Psoas muscle (tissue), 8 donors: ENCODE data around the gene KAZN. TPM values are rescaled to one million over a fixed set of nuclear protein-coding genes. Genes with fewer than 3 reads are reported as not detected.

Experiments used
- ATAC-seq, 4 donors: fragments of 200-7000 bp; cut with Tn5 transposase; one replicate each; pipeline ENCODE4 v1.9.1; 2020; ENCODE audit warnings: moderate library complexity in 3 of 4, mild to moderate bottlenecking in 2 of 4
- DNase-seq, 2 donors: peaks; one replicate each; pipeline ENCODE4 v3.0.0-alpha.2; 2020
- H3K27ac ChIP-seq: fragments of 200-600 bp; one replicate; pipeline ENCODE4 v1.8.0; 2022
- H3K27me3 ChIP-seq, 3 donors: fragments of 200-600 bp in 1 of 3; one replicate each; pipeline versions ENCODE4 v1.6.1 to v1.8.0; 2013 to 2022; ENCODE audit warnings: low read length in 2 of 3, mild to moderate bottlenecking in 2 of 3, moderate library complexity in 1 of 3; ENCODE audit not compliant: insufficient read depth in 3 of 3
- H3K36me3 ChIP-seq, 2 donors: fragments of 200-600 bp in 1 of 2; one replicate each; pipeline versions ENCODE4 v1.6.1 to v1.8.0; 2013 to 2022; ENCODE audit warnings: low read depth in 1 of 2, mild to moderate bottlenecking in 1 of 2, moderate library complexity in 1 of 2; ENCODE audit not compliant: insufficient read depth in 1 of 2
- H3K4me1 ChIP-seq: fragments of 200-600 bp; one replicate; pipeline ENCODE4 v1.8.0; 2022
- H3K4me3 ChIP-seq: fragments of 200-600 bp; one replicate; pipeline ENCODE4 v1.8.0; 2022; ENCODE audit warnings: mild to moderate bottlenecking
- H3K9me3 ChIP-seq: fragments of 200-600 bp; one replicate; pipeline ENCODE4 v1.8.0; 2022
- WGBS, 3 donors: extraction: QIAGEN DNeasy Blood & Tissue Kit; methylation state at CpG; one replicate each; pipeline versions ENCODE4 v1.1.6 to v1.1.7; 2013; 5-methylcytosine and 5-hydroxymethylcytosine counted together
- intact Hi-C, 2 donors: fragments of 100-400 bp; cut with DNase I; formaldehyde crosslinking; loops; one replicate each; pipeline versions ENCODE4 v1.11.0 to v1.14.2; 2022
- polyA plus RNA-seq, 3 donors: library from polyadenylated mRNA; stranded (reverse); fragments of 200-250 nt; gene quantifications; one replicate each; pipeline ENCODE4 v1.2.3, GENCODE V29; 2013
- total RNA-seq, 4 donors: library from RNA; stranded (reverse); fragmentation: NEBNext Ultra II Directional in 2 of 4; extraction: Animal tissue kit (Norgen Biotek cat#: 25700) in 2 of 4; gene quantifications; one replicate each; pipeline versions ENCODE4 v1.2.1 to v1.2.4, GENCODE V29; 2021 to 2023
- TF ChIP-seq, protein P1 (sequence below): fragments of 200-600 bp; IDR thresholded peaks from one replicate; pipeline ENCODE4 v1.8.0; 2022; ENCODE audit warnings: antibody characterized with exemption
- donor health status: healthy with polysubstance abuse.
- donor health status: DM: no; HTN: no; CAD: no; lungs with moderate emphysema.
- donor health status: Bipolar disorder and iron deficiency.
- donor health status: healthy.
- donor health status: DM: yes; HTN: yes; CAD: no.
- donor health status: DM: no; HTN: no; CAD: no.
- donor health status: DM: no; HTN: no; CAD: no.
- donor health status: DM: yes; HTN: yes; CAD: no.

The KAZN gene
- total and polyA plus RNA-seq, 7 donors = 0.23 to 2.3 (median 0.97) TPM

DNA sequence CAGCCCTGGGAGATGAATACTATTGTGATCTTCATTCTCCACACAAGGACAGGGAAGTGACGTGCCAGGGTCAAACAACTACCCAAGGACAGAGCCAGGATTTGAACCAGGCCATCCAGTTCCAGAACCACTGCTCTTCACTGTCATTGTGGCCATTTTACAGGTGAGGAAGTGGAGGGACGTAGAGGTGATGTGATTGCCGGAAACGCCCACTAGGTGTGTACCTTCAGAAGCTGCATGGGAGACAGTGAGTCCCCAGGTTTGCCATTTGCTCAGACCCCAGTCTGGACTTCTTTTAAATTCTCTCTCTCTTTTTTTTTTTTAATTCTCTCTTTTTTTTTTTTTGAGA is 347.5 kb downstream of the KAZN start:
- intact Hi-C loops = no loop called here
- Histone ChIP-seq H3K4me3 (peak overlapping the region; percentile 24), H3K4me1 (peaks cover 3% of the 10 kb centered on the region), H3K9me3 (no peaks in the 10 kb centered on the region), H3K36me3 (no peaks in the 10 kb centered on the region), H3K27ac (peak overlapping the region; percentile 44), H3K27me3 (peaks cover 0 to 23% (median 2%) of the 10 kb centered on the region in 3 donors)
- DNase-seq (no peak), ATAC-seq (no peak)
- 47 to 51% (median 48%) methylated on average over 4 of the region's 4 CpGs for WGBS, 3 donors
- TF ChIP-seq, protein P1, sequence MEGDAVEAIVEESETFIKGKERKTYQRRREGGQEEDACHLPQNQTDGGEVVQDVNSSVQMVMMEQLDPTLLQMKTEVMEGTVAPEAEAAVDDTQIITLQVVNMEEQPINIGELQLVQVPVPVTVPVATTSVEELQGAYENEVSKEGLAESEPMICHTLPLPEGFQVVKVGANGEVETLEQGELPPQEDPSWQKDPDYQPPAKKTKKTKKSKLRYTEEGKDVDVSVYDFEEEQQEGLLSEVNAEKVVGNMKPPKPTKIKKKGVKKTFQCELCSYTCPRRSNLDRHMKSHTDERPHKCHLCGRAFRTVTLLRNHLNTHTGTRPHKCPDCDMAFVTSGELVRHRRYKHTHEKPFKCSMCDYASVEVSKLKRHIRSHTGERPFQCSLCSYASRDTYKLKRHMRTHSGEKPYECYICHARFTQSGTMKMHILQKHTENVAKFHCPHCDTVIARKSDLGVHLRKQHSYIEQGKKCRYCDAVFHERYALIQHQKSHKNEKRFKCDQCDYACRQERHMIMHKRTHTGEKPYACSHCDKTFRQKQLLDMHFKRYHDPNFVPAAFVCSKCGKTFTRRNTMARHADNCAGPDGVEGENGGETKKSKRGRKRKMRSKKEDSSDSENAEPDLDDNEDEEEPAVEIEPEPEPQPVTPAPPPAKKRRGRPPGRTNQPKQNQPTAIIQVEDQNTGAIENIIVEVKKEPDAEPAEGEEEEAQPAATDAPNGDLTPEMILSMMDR = no peak

DNA sequence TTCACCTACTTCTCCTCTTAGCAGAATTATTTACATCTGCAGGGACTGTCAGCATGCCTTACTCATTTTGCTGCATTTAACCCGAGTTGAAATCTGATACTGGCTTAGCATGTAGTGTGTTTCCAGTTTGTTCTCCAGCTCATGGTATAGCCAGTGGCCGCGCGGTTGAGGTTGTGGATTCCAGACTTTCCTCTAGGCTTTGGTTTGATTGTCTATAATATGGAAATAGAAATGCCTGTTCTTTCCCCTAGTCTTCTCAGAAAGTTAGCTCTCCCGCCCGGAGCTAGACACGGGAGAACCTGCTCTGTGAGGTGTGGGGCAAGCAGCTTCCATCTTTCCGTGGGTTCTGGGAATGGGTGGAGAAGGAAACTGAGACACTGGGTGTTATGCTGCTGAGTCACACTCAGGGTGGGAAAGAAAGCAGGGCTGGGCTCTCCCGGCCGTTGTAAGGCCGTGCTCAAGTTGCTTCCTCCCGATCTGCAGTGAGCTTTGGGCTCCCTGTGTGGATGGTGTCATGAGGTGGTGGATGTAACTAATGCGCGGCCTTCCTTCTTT is 348.3 kb downstream of the KAZN start:
- no peak for ATAC-seq
- no peak for DNase-seq
- Histone ChIP-seq H3K27ac (no peak overlapping the region), H3K27me3 (peaks cover 0 to 23% (median 2%) of the 10 kb centered on the region in 3 donors), H3K4me3 (no peak overlapping the region), H3K36me3 (no peaks in the 10 kb centered on the region), H3K9me3 (no peaks in the 10 kb centered on the region), H3K4me1 (peaks cover 3% of the 10 kb centered on the region)
- 51 to 61% (median 55%) methylated on average over 14 of the region's 14 CpGs for WGBS, 3 donors
- TF ChIP-seq, protein P1 = no peak
- intact Hi-C loops = no loop called here

DNA sequence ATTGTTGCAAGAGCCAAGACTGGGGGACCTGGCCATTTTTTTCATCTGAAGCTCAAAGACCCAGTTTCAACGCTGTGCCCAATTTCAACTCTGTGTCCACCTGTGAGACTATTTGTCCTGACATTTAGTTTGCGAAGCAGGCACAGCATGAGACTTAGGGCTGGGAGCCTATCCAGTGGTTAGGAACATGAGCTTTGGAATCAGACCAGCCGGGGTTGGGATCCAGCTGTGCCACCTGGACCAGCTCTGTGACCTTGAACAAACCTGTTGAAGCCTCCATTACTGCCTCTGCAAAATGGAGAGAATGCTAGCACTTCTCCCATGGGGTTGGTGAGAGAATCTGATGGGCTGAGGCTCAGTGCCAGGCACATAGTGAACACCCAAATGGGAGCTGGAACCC is 348.9 kb downstream of the KAZN start:
- no peak for ATAC-seq
- H3K4me3 ChIP-seq = no peak overlapping the region
- H3K9me3 ChIP-seq = no peaks in the 10 kb centered on the region
- H3K27me3 ChIP-seq = peaks cover 0 to 23% (median 1%) of the 10 kb centered on the region in 3 donors
- intact Hi-C loops = no loop called here
- TF ChIP-seq, protein P1 = no peak
- 43 to 55% (median 49%) methylated on average over 3 of the region's 3 CpGs for WGBS, 3 donors
- H3K27ac ChIP-seq = no peak overlapping the region
- DNase-seq = no peak
- no peaks in the 10 kb centered on the region for H3K36me3 ChIP-seq
- peaks cover 3% of the 10 kb centered on the region for H3K4me1 ChIP-seq

DNA sequence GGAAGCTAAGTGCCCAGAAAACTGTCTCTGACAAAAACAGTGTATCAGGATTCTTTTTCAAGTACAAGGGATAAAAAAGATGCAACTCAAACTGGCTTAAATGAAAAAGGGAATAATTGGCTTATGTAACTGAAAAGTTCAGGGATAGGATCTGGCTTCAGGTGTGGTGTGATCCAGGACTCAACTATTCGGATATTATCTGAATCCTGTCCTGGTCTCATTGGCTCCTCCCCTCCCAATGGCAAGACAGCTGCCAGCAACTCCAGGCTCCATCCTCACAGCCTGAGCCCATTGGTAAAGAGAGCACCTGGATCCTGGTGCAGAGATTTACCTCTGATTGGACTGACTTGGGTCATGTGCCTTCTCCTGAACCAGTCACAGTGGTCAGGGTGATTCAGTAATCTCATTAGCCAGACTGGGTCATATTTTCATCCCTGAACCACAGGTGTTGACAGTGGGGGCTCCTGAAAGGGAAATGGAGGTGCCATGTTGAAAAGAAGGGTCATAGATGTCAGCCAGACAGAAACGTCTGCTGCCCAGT is 349.7 kb downstream of the KAZN start:
- ATAC-seq = no peak
- DNase-seq = peak in 1 of 2 donors; percentile 15
- H3K36me3 ChIP-seq = no peaks in the 10 kb centered on the region
- no peak overlapping the region for H3K4me3 ChIP-seq
- H3K27ac ChIP-seq = no peak overlapping the region
- intact Hi-C loops = no loop called here
- TF ChIP-seq, protein P1 = no peak
- WGBS, 3 donors = 74 to 86% (median 85%) methylated on average over 2 of the region's 2 CpGs
- H3K9me3 ChIP-seq = no peaks in the 10 kb centered on the region
- peaks cover 3% of the 10 kb centered on the region for H3K4me1 ChIP-seq
- peaks cover 0 to 23% (median 0%) of the 10 kb centered on the region in 3 donors for H3K27me3 ChIP-seq
